GM12801 (cell line): ENCODE results near the gene CTNNA2.

ENCODE experiments used
- CTCF ChIP-seq: IDR thresholded peaks from one replicate; pipeline ENCODE4 v1.5.1; 2011; ENCODE audit warnings: control low read depth; ENCODE audit not compliant: insufficient read length; ENCODE audit errors: extremely low read depth

The CTNNA2 gene

GRCh38 chr2:80231421-80231820, 718.6 kb downstream of the CTNNA2 start:
- no peak for TF ChIP-seq CTCF

- TF ChIP-seq CTCF: no peak
Measured at GRCh38 chr2:80233333-80233732, 720.5 kb downstream of the CTNNA2 start.

GRCh38 chr2:80238692-80239469, 726.0 kb downstream of the CTNNA2 start:
- TF ChIP-seq CTCF: no peak

GRCh38 chr2:80242355-80242910, 729.6 kb downstream of the CTNNA2 start:
- TF ChIP-seq CTCF: no peak

GRCh38 chr2:80244905-80245584, 732.2 kb downstream of the CTNNA2 start:
- no peak for TF ChIP-seq CTCF

- no peak for TF ChIP-seq CTCF
Measured at GRCh38 chr2:80246534-80246933, 733.7 kb downstream of the CTNNA2 start.

- TF ChIP-seq CTCF: no peak
Measured at GRCh38 chr2:80247339-80247738, 734.5 kb downstream of the CTNNA2 start.
